ENCODE measurements around the gene LRP11.
A peak's percentile ranks its signal among the peaks of the same experiment; 100 is the strongest.

DNA sequence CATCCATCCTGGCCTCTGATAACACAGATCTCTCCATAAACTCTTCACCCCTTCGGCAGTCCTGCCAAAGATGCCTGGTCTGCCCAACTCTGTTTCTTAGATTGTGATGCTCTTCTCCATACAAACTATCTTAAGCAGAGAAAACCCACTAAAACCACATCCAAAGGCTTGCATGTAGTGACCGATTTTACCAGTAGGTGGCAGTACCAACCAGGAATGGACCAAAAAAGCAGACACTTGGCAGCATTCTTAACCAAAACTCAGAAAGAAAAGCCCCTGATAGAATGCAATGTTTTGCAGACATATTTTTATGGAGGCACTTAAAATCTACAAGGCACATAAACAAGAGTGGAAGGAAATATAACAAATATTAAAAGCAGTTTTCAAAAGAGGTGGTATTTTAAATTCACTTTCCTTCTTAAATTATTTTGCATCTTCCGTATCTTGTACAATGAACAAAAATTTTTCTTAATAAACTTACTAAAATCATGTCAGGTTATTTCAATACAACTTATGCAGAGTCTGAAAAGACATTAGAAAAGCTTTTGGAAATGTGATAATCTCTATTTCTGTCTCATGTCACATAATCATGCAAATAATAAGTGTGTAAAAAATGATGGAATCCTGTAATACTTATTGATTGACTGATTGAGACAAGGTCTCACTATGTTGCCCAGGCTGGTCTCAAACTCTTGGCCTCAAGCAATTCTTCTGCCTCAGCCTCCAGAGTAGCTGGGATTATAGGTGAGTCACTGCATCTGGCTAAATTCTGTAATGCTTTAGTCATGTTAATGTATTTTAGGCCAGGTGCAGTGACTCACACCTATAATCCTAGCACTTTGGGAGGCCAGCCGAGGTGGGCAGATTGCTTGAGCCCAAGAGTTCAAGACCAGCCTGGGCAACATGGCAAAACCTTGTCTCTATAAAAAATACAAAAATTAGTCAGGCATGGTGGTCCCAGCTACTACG lies 29.4 kb downstream of the LRP11 start:
- TF ChIP-seq NR2C2 (CRISPR knock-in tag; IDR thresholded peaks at IDR 0.05): no peak
- no peak for TF ChIP-seq NR2C2 (tag; IDR thresholded peaks at IDR 0.05)
- TF ChIP-seq POLR2A (conservative IDR thresholded peaks at IDR 0.05): no peak
- TF ChIP-seq CTCF (IDR thresholded peaks at IDR 0.05 in 2 of 3, conservative IDR thresholded peaks at IDR 0.05 in 1 of 3; ENCODE audit: insufficient read depth in 2 of 3, low read depth in 1 of 3, low read length in 3 of 3): peak; percentile 90 to 98 (median 93)
- no peak for TF ChIP-seq CBFA2T3 (IDR thresholded peaks at IDR 0.05)
- no peak for TF ChIP-seq MAX (CRISPR knock-in tag; IDR thresholded peaks at IDR 0.05)
- TF ChIP-seq TAF1 (IDR thresholded peaks at IDR 0.05; ENCODE audit: control insufficient read depth, extremely low read depth, insufficient read depth, low read length, severe bottlenecking): no peak
- TF ChIP-seq, protein P1, sequence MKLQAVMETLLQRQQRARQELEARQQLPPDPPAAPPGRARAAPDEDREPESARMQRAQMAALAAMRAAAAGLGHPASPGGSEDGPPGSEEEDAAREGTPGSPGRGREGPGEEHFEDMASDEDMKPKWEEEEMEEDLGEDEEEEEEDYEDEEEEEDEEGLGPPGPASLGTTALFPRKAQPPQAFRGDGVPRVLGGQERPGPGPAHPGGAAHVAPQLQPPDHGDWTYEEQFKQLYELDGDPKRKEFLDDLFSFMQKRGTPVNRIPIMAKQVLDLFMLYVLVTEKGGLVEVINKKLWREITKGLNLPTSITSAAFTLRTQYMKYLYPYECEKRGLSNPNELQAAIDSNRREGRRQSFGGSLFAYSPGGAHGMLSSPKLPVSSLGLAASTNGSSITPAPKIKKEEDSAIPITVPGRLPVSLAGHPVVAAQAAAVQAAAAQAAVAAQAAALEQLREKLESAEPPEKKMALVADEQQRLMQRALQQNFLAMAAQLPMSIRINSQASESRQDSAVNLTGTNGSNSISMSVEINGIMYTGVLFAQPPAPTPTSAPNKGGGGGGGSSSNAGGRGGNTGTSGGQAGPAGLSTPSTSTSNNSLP (IDR thresholded peaks at IDR 0.05; ENCODE audit: borderline replicate concordance, low read depth, low read length): no peak
- TF ChIP-seq JUN (IDR thresholded peaks at IDR 0.05; ENCODE audit: borderline replicate concordance, low read depth, low read length): no peak
- no peak for TF ChIP-seq JUN (CRISPR knock-in tag; IDR thresholded peaks at IDR 0.05; ENCODE audit: borderline replicate concordance)
- TF ChIP-seq EP300 (IDR thresholded peaks at IDR 0.05; ENCODE audit: low read length): no peak
- TF ChIP-seq, protein P2, sequence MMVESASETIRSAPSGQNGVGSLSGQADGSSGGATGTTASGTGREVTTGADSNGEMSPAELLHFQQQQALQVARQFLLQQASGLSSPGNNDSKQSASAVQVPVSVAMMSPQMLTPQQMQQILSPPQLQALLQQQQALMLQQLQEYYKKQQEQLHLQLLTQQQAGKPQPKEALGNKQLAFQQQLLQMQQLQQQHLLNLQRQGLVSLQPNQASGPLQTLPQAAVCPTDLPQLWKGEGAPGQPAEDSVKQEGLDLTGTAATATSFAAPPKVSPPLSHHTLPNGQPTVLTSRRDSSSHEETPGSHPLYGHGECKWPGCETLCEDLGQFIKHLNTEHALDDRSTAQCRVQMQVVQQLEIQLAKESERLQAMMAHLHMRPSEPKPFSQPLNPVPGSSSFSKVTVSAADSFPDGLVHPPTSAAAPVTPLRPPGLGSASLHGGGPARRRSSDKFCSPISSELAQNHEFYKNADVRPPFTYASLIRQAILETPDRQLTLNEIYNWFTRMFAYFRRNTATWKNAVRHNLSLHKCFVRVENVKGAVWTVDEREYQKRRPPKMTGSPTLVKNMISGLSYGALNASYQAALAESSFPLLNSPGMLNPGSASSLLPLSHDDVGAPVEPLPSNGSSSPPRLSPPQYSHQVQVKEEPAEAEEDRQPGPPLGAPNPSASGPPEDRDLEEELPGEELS (CRISPR knock-in tag; IDR thresholded peaks at IDR 0.05; ENCODE audit: borderline replicate concordance): no peak
- TF ChIP-seq ZBTB7A (IDR thresholded peaks at IDR 0.05; ENCODE audit: borderline replicate concordance, control insufficient read depth, low read depth, low read length): no peak
- TF ChIP-seq ERF (CRISPR knock-in tag; IDR thresholded peaks at IDR 0.05): no peak
- TF ChIP-seq ZNF512 (tag; IDR thresholded peaks at IDR 0.05): no peak
